KBM-7 (cell line): ENCODE measurements around the gene IL17REL.

Source experiments
- DNase-seq: peaks from one replicate; pipeline ENCODE4 v3.0.0-alpha.2; 2015
- in situ Hi-C: fragments of 300-500 bp; cut with MboI; formaldehyde crosslinking; loops from 2 replicates; pipeline ENCODE4 v1.14.3; 2020; ENCODE audit warnings: low sequenced_read_pairs, low pct_unique_long_range_greater_than_20kb, mixed read lengths

IL17REL gene

DNA sequence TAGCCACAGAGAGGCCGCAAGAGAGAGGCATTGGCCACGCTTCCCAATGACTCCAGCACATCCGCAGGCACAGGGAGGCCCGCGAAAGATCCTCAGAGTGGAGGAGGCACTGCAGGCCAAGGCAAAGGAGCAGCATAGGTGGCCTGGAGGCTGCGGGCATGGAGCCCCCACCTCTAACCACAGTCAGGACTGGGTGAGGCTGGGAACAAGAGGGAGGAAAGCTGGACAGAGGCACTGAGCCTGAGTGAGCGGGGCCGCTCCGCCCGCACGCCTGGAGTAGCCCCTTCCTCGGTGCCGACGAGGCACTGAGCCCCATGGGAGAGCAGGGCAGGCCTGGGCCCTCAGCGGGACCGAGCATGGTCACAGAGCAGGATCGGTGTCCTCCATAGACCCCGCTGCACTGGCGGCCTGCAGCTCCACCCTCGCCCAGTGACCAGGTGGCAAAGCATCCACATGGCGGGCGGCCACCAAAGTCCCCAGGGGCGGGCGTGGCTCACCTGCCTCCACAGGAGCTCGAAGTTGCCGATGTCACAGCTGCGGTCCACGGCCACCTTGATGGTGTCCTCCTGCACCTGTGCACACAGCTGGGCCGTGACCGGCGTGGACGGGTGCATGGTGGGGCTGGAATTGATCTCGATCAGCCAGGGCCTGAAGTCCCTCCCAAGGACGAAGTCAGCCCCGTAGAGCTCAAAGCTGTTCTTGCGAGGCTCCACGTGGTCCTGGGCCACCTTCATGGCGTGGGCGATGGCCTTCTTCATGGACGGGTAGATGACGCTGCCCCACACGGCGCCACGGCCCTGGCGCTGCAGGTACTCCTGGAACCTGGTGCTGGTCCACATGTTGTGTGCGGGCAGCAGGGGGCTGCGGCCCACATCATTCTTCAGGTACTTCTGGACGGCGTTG, 18.9 kb upstream of the IL17REL start:
- DNase-seq: no peak
- in situ Hi-C loops: loop anchor here (25.0 kb wide), 1 partner anchor 269 kb away; no protein-coding TSS in a partner anchor

DNA sequence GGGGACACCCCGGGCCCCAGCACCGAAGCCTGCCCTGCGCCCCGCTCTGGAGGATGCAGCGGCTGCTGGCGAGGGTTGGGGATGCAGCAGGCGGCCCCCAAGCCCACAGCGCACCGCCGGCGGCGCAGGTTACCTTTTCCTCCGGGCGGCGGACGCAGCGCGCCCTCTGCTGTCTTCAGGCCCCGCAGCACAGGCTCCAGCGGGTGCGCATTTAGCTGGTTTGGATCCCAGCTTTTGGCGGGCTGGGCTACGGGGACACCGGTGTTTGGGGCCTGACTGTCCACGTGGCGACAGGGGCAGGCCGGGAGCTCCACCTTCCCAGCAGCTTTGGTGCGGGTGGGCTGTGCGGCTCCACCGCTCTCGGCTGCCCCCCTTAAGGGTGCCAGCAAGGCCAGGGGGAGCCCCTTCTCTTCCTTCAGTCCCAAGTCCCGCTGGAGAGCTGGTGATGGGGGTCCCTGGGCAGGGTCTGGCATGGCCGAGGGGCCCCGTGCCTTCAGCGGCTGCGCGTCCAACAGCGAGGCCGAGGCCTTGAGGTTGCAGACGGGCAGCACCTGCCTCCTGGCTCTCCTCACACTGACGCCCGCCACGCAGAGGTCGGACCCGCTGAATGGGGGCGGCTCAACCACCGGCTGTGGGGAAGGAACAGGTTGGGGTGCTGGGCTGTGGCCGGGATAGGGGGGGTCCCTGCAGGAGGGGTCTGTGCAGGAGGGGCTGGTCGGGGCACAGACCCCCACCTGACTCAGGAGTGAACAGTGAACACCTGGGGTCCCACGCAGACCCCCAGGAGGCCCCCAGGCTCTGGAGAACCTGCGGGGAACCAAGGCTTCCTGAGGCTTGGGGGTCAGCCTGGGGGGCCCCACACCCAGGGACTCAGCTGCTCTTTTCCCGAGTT, 18.0 kb upstream of the IL17REL start:
- in situ Hi-C loops: loop anchor here (25.0 kb wide), 1 partner anchor 268 kb away; no protein-coding TSS in a partner anchor

DNA sequence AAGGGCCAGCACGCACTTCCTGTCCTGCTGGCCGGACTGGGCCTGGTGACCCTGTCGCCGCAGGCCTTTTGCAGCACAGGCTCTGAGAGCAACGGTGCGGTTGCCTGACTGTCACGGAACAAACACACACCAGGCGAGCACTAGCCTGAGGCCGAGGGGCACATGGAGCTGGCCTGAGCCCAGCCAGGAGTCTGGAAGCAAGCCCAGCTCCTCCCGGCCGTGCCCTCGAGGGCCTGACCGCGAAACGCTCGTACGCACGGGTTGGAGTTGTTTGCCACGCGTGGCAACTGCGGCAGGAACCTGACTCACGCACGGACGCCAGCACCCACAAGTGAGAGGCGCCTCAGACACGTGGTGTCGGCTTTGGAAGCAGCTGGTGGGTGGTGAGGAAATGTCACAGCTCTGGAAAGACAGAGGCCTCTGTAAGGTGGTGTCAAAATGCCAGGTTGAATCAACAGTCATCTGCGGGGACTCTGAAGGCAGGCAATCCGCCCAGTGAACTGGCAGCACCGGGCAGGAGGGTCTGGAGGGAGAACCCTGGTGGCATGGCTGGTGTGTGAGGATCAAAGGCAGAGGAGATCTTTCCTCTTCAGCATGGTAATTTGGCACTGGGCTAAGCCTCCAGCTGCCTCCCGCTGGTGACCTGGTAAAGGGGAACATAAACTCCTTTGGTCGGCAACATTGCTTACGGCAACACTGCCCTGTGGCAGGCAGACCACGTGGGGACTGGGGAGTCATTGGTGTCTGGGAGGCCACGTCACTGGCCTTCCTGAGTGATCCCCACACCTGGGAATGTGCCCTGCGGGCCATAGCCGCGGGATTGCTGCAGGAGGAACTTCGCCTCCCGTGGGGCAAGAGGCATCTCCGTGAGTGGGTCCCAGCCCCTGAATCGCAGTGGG, 15.3 kb upstream of the IL17REL start:
- in situ Hi-C loops: loop anchor here (25.0 kb wide), 1 partner anchor 266 kb away; no protein-coding TSS in a partner anchor

More for the DNA sequence above, 18.0 kb upstream of the IL17REL start:
- DNase-seq: peak; percentile 74

DNA sequence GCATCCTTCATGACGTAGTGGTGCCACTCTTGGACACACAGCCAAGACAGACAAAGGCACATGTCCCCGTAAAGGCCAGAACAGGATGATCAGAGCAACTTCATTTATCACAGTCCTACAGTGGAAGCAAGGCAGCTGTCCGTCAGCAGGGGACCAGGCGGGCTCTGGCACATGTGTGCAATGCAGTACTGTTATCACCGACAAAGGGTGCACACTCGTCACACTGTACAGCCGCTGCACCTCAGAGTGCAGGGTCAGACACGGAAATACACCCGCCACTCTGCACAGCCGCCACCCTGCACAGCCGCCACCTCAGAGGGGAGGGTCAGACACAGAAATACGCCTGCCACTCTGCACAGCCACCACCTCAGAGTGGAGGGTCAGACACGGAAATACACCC, 13.4 kb upstream of the IL17REL start:
- DNase-seq: no peak
- in situ Hi-C loops: loop anchor here (25.0 kb wide), 1 partner anchor 264 kb away; no protein-coding TSS in a partner anchor

More for the DNA sequence above, 15.3 kb upstream of the IL17REL start:
- peak; percentile 23 for DNase-seq

DNA sequence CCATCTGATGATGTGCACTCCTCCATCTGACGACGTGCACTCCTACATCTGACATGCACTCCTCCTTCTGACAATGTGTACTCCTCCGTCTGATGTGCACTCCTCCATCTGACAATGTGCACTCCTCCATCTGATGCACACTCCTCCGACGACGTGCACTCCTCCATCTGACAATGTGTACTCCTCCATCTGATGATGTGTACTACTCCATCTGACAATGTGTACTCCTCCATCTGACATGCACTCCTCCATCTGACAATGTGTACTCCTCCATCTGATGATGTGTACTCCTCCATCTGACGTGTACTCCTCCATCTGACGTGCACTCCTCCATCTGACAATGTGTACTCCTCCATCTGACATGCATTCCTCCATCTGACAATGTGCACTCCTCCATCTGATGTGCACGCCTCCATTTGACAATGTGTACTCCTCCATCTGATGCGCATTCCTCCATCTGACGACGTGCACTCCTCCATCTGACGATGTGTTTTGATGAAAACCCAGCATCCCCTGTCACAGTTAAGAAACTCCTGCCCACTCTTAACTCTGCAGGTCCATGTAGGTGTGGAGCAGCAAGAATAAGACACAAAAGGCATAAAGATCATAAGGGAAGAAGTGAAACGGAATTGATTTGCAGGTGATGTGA, 9.7 kb upstream of the IL17REL start:
- in situ Hi-C loops: no loop called here
- no peak for DNase-seq

DNA sequence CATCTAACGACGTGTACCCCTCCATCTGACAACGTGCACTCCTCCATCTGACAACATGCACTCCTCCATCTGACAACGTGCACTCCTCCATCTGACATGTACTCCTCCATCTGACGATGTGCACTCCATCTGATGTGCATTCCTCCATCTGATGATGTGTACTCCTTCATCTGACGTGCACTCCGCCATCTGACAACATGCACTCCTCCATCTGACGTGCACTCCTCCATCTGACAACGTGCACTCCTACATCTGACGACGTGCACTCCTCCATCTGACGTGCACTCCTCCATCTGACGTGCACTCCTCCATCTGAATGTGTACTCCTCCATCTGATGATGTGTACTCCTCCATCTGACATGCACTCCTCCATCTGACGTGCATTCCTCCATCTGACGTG, 8.0 kb upstream of the IL17REL start:
- in situ Hi-C loops: no loop called here
- DNase-seq: no peak

DNA sequence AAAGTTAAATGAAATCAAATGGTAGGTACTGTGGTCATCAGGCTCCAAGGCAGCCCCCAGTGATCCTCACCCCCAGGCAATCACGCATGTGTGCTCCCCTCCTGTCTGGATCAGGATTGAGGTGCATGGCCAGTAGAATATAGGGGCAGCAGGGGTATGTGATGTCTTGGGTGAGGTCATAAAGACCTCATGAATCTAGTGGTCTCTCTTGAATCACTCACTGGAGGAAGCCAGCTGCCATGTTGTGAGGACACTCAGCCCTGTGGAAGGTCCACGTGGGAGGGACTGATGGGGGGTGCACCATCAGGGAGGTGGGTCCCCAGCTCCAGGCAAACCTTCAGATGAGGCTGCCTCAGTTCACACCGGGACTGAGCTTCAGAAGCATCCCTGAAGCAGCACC, 6.8 kb upstream of the IL17REL start:
- DNase-seq: no peak
- in situ Hi-C loops: no loop called here

DNA sequence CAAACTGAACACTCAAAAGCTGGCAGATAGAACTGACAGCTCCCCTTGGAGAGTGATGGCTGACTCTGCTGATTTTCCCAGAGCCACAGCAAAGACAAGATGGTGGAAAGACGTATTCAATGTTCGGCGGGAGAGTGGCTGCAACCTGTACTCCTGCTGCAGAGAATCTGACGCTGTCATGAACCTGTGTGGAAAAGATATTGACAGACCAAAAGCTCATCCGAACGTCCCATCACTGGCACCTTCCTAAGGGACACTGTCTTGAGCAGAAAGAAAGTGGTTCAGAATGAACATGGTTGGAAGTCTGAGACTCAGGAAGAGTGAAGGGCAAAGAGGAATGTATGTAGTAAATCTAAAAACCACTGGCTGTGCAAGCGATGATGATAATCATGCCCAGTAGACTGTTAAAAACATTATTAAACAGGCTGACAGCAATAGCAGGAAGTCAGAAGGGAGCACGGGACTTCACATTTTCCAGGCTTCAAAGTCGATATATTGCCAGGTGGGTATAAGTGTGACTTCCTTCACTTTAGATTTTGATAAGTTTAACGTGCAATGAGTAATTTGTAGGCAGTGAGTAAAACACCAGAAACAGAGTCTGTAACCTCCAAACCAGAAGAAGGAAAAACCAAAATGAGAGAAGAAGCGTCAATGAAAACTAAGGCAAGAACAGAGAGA, 6.2 kb upstream of the IL17REL start:
- in situ Hi-C loops: no loop called here
- no peak for DNase-seq

DNA sequence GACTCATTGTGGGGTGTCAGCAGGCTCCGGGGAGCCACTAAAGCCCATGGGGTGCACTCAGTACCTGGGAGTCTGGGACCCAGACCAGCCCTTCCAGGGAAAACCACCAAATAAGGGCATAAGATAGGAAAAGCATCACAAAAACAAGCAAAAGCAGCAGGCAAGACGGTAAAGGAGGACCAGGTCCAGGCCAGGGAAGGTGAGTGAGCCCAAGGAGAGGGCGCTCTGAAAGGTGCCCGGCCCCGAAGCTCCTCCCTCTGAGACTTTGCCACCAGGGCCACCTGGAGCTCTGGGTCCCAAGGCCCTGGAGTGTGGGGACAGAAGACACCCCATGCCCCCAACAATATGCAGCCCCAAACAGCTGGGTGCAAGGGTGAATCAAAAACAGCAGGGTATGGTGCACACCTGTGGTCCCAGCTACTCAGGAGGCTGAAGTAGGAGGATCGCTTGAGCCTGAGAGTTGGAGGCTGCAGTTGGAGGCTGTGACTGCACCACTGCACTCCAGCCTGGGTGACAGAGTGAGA, 5.2 kb upstream of the IL17REL start:
- DNase-seq: no peak
- in situ Hi-C loops: no loop called here

DNA sequence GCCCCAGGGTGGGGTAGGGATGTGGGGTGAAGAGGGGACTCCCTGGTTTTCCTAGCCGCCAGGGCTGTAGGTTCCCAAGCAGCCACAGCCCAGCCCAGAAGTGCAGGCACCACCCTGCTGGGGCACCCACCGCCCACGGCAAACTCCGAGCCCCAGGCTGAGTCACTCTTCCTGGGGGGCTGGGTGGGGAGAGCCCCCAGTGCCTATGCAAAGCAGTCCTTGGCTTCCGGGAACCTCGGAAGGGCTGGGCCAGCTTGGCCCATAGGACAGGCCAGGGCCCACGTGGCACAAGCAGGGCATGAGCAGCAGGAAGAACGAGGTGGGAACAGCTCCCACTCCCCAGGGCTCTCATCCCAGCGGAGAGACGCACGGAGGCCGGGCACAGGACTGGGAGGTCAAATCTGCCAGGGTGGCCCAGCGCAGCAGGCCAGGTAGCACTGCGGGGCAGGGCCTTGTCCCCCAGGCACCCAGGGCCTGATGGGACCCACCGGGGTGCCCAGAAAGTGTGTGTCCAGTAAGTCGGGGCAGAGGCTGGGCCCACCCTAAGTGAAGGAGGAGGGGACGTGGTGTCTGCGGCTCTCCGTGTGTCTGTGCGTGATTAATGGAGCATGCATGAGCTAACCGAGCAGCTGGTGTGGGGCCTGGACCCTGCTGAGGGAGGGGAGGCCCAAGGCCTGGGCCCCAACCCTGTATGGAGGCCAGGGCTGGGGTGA, 4.6 kb upstream of the IL17REL start:
- in situ Hi-C loops: no loop called here
- DNase-seq: no peak

DNA sequence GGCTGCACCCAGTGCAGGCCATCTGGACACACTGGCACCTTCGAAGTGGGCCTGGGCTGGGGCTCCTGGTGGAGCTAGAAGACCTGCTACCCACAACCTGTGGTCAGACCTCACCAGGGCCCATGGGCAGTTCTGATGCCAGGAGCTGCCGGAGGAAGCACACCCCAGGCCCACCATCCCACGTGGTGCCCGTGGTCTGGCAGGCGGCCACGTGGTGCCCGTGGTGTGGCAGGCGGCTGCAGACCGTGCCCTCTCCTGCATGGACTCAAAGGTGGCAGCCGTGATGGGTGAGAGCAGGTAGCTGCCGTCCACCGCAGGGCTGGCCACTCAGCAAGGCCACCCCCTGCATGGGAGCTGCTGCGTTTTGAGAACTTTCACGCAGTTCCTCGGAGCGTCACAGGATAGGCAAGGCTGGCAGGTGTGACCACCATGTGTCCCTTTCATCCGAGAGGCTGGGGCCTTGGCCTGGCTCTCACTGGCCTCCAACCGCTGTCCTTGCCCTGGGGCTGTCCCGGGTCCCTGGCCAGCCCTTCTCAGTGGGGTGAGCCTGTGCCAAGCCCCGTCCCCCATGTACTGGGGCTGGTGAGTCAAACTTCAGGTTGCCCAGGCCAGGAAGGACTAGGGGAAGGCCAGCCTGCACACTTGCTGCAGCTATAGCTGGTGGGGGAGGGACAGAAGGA, 3.9 kb upstream of the IL17REL start:
- in situ Hi-C loops: no loop called here
- no peak for DNase-seq

DNA sequence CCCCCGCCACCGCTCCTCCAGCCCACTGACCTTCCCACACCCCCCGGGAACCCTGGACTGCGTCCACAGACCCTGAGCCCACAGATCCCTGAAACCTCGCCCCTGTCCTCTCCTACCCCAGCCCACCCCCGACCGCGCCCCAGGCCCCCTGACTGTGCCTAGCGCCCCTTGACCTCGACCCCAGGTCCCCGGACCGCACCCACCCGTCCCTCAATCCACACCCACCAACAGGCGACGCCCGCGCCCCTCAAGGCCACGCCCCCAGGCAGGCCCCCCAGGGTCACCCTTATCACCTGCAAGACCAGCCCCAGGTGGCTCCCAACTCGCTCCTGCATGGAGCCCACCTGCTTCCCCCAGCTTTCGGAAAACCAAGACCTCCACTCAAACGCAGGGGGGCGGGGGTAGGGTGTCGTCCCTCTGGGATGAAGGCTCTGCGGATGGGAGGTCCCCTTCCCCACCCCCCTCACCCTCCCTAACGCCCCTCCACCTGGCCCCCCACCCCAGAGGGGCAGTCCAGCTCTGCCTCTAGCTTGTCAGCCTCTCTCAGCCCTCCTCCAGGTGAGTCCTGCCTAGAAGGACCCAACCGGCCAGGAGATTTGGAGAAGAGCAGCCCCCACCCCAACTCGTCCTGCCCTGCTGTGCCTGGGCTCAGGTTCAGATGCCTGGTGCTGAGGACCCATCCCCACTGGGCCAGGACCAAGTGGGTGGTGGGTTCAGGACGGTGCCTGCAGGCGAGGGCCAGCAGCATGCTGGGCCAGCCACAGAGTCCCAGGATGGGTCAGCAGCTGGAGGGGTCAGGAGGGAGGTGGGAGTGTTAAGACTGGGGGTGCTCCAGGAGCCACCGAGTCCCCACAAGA, 3.1 kb upstream of the IL17REL start:
- in situ Hi-C loops: no loop called here
- no peak for DNase-seq

DNA sequence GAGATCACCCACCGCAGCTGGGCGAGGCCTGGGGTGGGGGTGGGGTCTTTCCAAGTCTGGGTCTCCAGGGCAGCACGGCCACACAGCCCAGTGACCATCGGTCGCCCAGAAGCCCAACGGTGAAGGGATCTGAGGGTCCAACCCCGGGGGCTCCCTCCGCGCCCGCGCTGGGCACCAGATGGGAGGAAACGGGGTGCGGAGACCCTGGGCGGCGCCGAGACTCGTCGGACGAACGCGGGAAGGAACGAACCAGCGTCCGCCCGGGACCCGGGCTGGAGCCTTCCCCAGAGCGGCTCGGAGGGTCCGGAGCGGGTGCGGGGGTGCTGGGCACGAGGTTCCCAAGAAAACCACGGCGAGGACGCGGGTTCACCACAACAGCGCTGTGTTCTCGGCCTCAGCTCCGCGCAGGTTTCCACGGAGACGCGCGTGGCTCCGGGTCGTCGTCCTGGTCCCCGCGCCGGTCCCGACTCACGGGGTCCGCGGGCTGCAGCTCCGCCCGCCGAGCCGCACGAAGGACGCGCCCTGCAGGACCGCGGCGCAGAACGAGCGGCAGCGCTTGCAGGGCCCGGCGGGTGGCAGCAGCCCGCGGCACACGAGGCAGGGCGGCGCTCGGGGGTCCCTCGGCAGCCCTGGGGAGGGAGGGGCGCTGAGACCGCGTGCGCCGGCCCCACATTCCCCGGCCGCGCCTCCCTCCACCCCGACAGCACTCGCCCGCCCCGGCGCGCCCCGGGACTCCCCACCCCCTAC, 2.3 kb upstream of the IL17REL start:
- in situ Hi-C loops: no loop called here

DNA sequence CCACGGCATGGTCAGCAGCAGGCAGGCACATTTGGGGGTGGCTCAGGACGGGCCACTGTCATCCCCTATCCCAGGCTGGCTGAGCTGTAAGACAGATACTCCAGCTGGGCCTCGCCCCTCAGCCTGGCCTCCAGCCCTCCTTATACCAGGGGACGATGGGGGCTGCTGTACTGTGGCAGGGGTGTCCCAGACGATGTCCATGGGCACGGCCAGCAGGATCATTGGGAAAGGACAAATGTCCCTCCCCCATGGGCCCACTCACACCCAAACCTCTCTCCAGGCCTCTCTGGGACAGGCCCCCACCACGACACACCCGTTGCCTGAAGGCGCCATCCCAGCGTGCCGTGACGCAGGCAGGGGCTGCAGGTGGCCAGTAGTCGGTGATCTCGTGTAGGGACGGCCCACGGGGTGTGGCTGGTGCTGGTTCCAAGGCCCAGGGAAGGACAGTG, 1.5 kb upstream of the IL17REL start:
- no peak for DNase-seq
- in situ Hi-C loops: no loop called here

More for the DNA sequence above, 2.3 kb upstream of the IL17REL start:
- DNase-seq: no peak
